Thyroid gland (tissue), 4 donors: Measurements from ENCODE around the gene DRD2. TPM values are rescaled to one million over a fixed set of nuclear protein-coding genes. Genes with fewer than 3 reads are reported as not detected.

Experiments used
- DNase-seq, 2 donors: peaks; one replicate each; pipeline ENCODE4 v3.0.0-alpha.2; 2019
- H3K27ac ChIP-seq, 3 donors: fragments of 200-600 bp; sonication (generic); 1 replicate in 2 of 3; 2 replicates in 1 of 3; pipeline ENCODE4 v1.5.1; 2016 to 2019; ENCODE audit warnings: mild to moderate bottlenecking in 1 of 3, moderate library complexity in 1 of 3
- H3K27me3 ChIP-seq: fragments of 200-600 bp; sonication (generic); one replicate; pipeline ENCODE4 v1.5.1; 2019
- H3K36me3 ChIP-seq, 2 donors: fragments of 200-600 bp; sonication (generic); one replicate each; pipeline ENCODE4 v1.5.1; 2016 to 2019
- H3K4me1 ChIP-seq, 2 donors: fragments of 200-600 bp; sonication (generic); one replicate each; pipeline ENCODE4 v1.5.1; 2017 to 2019
- H3K4me3 ChIP-seq, 3 donors: fragments of 200-600 bp; sonication (generic); replicated peaks in 1 of 3; 1 replicate in 2 of 3; 2 replicates in 1 of 3; pipeline ENCODE4 v1.5.1; 2016; ENCODE audit warnings: mild to moderate bottlenecking in 1 of 3
- H3K9me3 ChIP-seq: fragments of 200-600 bp; sonication (generic); one replicate; pipeline ENCODE4 v1.5.1; 2017
- POLR2A ChIP-seq, 2 donors: fragments of 450-650 bp; IDR thresholded peaks; one replicate each; pipeline ENCODE4 v1.6.1; 2017; ENCODE audit warnings: antibody characterized with exemption in 2 of 2, mild to moderate bottlenecking in 2 of 2, moderate library complexity in 1 of 2
- WGBS, 2 donors: methylation state at CpG; one replicate each; pipeline ENCODE4 v1.1.5; 2017; 5-methylcytosine and 5-hydroxymethylcytosine counted together
- intact Hi-C: fragments of 100-400 bp; cut with DNase I; formaldehyde crosslinking; loops from one replicate; pipeline ENCODE4 v1.15.1; 2023
- total RNA-seq, 4 donors: library from RNA; depleted of rRNA; stranded (reverse); fragments of >200 nt; gene quantifications; one replicate each; pipeline ENCODE4 v1.2.3, GENCODE V29; 2016
- TF ChIP-seq, protein P1 (sequence below), 6 experiments: fragments of 200-600 bp in 3 of 6; fragments of 450-650 bp in 3 of 6; sonication (generic) in 3 of 6; IDR thresholded peaks; one replicate each; pipeline ENCODE4 v1.5.1; 2016 to 2019; ENCODE audit warnings: antibody characterized with exemption in 6 of 6, mild to moderate bottlenecking in 2 of 6, inconsistent platforms in 1 of 6, moderate library complexity in 1 of 6

DRD2 gene
- total RNA-seq, 4 donors from 2014 or later: 0.20 TPM; not detected in 3

DNA sequence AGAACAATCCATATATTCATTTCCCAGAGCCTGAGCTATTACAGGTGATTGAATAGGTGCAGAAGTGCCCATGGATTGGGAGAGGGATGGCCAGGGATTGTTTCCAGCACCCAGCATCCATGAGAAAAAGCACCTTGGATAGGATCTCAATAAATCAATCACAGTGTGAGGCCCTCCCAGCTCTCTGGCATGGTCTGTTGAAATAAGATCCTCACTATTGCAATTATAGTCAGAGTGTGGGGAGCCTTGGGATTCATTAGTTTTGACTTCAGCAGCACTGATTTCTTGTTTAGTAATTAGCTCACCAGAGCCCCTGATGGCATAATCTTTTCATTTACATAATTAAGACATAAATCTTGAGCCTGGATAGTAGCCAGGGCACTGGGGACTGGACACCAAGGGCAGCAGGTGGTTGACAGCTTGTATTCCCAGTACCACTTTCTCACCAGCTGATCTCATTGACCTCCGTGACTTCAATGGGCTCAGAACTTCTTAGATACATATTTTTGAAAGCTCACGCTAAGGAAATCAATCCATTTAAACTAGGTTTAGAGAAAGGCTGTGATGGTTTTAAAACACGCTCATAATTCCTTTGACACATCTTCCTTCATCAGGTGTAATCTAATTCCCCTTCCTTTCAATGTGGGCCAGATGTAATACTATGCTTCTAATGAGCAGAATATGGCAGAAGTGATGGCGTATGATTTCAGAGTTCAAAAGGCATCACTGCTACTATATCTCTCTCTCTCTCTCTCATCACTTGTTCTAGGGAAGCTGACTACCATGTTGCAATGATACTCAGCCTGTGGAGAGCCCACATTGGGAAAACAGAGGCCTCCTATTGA is 22.1 kb upstream of the DRD2 start:
- intact Hi-C loops: no loop called here
- Histone ChIP-seq H3K9me3 (no peaks in the 10 kb centered on the region), H3K36me3 (no peaks in the 10 kb centered on the region), H3K27ac (no peak overlapping the region), H3K4me1 (no peaks in the 10 kb centered on the region), H3K27me3 (no peaks in the 10 kb centered on the region), H3K4me3 (no peak overlapping the region)
- WGBS, 2 donors: 85 to 91% methylated on average over 4 of the region's 4 CpGs
- no peak for TF ChIP-seq POLR2A (IDR thresholded peaks at IDR 0.05)
- TF ChIP-seq, protein P1, sequence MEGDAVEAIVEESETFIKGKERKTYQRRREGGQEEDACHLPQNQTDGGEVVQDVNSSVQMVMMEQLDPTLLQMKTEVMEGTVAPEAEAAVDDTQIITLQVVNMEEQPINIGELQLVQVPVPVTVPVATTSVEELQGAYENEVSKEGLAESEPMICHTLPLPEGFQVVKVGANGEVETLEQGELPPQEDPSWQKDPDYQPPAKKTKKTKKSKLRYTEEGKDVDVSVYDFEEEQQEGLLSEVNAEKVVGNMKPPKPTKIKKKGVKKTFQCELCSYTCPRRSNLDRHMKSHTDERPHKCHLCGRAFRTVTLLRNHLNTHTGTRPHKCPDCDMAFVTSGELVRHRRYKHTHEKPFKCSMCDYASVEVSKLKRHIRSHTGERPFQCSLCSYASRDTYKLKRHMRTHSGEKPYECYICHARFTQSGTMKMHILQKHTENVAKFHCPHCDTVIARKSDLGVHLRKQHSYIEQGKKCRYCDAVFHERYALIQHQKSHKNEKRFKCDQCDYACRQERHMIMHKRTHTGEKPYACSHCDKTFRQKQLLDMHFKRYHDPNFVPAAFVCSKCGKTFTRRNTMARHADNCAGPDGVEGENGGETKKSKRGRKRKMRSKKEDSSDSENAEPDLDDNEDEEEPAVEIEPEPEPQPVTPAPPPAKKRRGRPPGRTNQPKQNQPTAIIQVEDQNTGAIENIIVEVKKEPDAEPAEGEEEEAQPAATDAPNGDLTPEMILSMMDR (IDR thresholded peaks at IDR 0.05): no peak
- DNase-seq: no peak

- no peak overlapping the region for H3K4me3 ChIP-seq
- TF ChIP-seq, protein P1 (IDR thresholded peaks at IDR 0.05): no peak
- TF ChIP-seq POLR2A (IDR thresholded peaks at IDR 0.05): no peak
- H3K27ac ChIP-seq: no peak overlapping the region
- H3K9me3 ChIP-seq: no peaks in the 10 kb centered on the region
- intact Hi-C loops: no loop called here
- H3K4me1 ChIP-seq: no peaks in the 10 kb centered on the region
- no peaks in the 10 kb centered on the region for H3K27me3 ChIP-seq
- H3K36me3 ChIP-seq: no peaks in the 10 kb centered on the region
- DNase-seq: no peak
- WGBS, 2 donors: 90 to 93% methylated on average over 3 of the region's 3 CpGs
Measured at GRCh38 chr11:113496026-113496651, 20.9 kb upstream of the DRD2 start.

DNA sequence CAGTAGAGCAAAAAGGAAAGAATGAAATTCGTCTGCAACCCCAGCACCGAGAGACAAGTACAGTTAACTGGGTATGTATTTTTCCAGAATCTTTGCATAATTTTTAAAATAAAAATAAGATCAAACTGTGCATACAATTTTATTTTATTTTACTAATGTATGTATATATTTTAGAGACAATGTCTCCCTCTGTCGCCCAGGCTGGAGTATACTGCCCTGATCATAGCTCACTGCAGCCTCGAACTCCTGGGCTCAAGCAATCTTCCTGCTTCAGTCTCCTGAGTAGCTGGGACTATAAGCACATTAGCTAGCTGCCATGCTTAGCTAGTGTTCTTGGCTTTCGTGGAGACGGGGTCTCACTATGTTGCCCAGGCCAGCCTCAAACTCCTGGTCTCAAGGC is 18.8 kb upstream of the DRD2 start:
- no peaks in the 10 kb centered on the region for H3K36me3 ChIP-seq
- 70 to 86% methylated on average over 6 of the region's 6 CpGs for WGBS, 2 donors
- intact Hi-C loops: no loop called here
- no peaks in the 10 kb centered on the region for H3K9me3 ChIP-seq
- no peak for DNase-seq
- no peak overlapping the region for H3K27ac ChIP-seq
- no peaks in the 10 kb centered on the region for H3K4me1 ChIP-seq
- no peaks in the 10 kb centered on the region for H3K27me3 ChIP-seq
- TF ChIP-seq, protein P1 (IDR thresholded peaks at IDR 0.05): no peak
- TF ChIP-seq POLR2A (IDR thresholded peaks at IDR 0.05): no peak
- H3K4me3 ChIP-seq: no peak overlapping the region

DNA sequence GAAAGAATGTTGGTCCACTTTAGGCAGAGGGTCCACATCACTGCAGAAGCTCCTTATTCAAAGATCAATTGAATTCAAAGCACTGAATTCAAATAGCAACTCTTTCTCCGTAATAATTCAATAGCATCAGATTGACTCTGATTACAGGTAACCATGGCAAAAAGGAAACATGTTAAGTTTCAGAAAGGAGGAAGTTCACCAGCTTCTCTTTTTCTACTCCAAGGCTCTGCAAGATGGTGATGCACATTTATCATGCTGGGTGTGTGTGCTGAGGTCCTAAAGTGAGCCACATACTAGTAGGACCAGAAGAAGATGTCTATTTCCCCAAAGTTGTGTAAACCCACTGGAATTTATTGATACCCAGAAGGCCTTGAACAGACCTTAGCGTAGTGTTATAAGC is 18.0 kb upstream of the DRD2 start:
- intact Hi-C loops: no loop called here
- TF ChIP-seq POLR2A (IDR thresholded peaks at IDR 0.05): no peak
- TF ChIP-seq, protein P1 (IDR thresholded peaks at IDR 0.05): no peak
- Histone ChIP-seq H3K27ac (no peak overlapping the region), H3K4me3 (no peak overlapping the region), H3K4me1 (no peaks in the 10 kb centered on the region), H3K9me3 (no peaks in the 10 kb centered on the region), H3K27me3 (no peaks in the 10 kb centered on the region), H3K36me3 (no peaks in the 10 kb centered on the region)
- 84 to 86% methylated on average over 2 of the region's 2 CpGs for WGBS, 2 donors
- no peak for DNase-seq

DNA sequence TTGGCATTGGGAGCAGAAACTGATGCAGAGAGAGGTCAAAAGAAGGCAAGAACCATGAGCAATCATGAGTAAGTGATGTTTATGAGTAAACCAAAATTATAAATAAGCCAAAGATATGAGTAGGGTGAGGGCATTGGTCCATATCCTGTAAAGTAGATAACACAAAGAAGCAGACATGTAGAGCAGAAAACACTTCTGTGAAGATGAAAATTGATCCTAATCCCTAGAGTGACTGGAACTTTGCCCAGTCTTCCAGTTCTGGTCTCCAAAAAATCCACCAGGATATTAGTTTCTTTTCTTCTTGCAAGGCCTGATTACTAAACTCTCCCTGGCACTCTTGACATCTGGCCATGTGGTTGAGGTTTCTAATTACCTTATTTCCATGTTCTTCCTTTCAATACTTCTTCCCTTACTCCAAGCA is 13.7 kb upstream of the DRD2 start:
- Histone ChIP-seq H3K27me3 (no peaks in the 10 kb centered on the region), H3K36me3 (no peaks in the 10 kb centered on the region), H3K4me3 (no peak overlapping the region), H3K9me3 (no peaks in the 10 kb centered on the region), H3K27ac (no peak overlapping the region), H3K4me1 (no peaks in the 10 kb centered on the region)
- DNase-seq: no peak
- intact Hi-C loops: no loop called here
- TF ChIP-seq, protein P1 (IDR thresholded peaks at IDR 0.05): no peak
- no peak for TF ChIP-seq POLR2A (IDR thresholded peaks at IDR 0.05)
